Hepatocyte (in vitro differentiated cells): ENCODE measurements around the gene LVRN. TPM values are rescaled to one million over a fixed set of nuclear protein-coding genes. Genes with fewer than 3 reads are reported as not detected.

Source experiments
- DNase-seq: peaks from one replicate; pipeline ENCODE4 v3.0.0-alpha.2; 2016; ENCODE audit warnings: low spot score
- H2AFZ ChIP-seq: fragments of 200-600 bp; sonication (generic); 2 replicates; pipeline ENCODE4 v1.6.0; 2016; ENCODE audit warnings: antibody characterized with exemption, mild to moderate bottlenecking
- H3K27ac ChIP-seq: fragments of 200-600 bp; sonication (generic); 2 replicates; pipeline ENCODE4 v1.5.1; 2016; ENCODE audit warnings: mild to moderate bottlenecking
- H3K27me3 ChIP-seq: fragments of 200-600 bp; sonication (generic); 2 replicates; pipeline ENCODE4 v1.6.1; 2016
- H3K36me3 ChIP-seq: fragments of 200-600 bp; sonication (generic); replicated peaks from 2 replicates; pipeline ENCODE4 v1.5.1; 2016; ENCODE audit warnings: low read depth; ENCODE audit not compliant: insufficient read depth
- H3K4me1 ChIP-seq: fragments of 200-600 bp; sonication (generic); 2 replicates; pipeline ENCODE4 v1.5.1; 2016; ENCODE audit warnings: mild to moderate bottlenecking, moderate library complexity; ENCODE audit not compliant: insufficient read depth
- H3K4me2 ChIP-seq: fragments of 200-600 bp; sonication (generic); 2 replicates; pipeline ENCODE4 v1.6.0; 2016
- H3K4me3 ChIP-seq: fragments of 200-600 bp; sonication (generic); 2 replicates; pipeline ENCODE4 v1.5.1; 2016; ENCODE audit warnings: mild to moderate bottlenecking
- H3K79me2 ChIP-seq: fragments of 200-600 bp; sonication (generic); 2 replicates; pipeline ENCODE4 v1.6.0; 2017; ENCODE audit warnings: mild to moderate bottlenecking
- H3K9me2 ChIP-seq: fragments of 200-600 bp; sonication (generic); replicated peaks from 2 replicates; pipeline ENCODE4 v1.6.0; 2017; ENCODE audit warnings: mild to moderate bottlenecking; ENCODE audit not compliant: insufficient read depth
- H3K9me3 ChIP-seq: fragments of 200-600 bp; sonication (generic); 2 replicates; pipeline ENCODE4 v1.5.1; 2016; ENCODE audit warnings: low read depth, mild to moderate bottlenecking
- H4K20me1 ChIP-seq: fragments of 200-600 bp; sonication (generic); 2 replicates; pipeline ENCODE4 v1.6.0; 2016; ENCODE audit warnings: mild to moderate bottlenecking; ENCODE audit not compliant: insufficient read depth, poor library complexity, severe bottlenecking
- EZH2 ChIP-seq: fragments of 200-600 bp; sonication (generic); IDR thresholded peaks from 2 replicates; pipeline ENCODE4 v1.6.1; 2016; ENCODE audit warnings: antibody characterized with exemption, mild to moderate bottlenecking, borderline replicate concordance
- EZH2phosphoT487 ChIP-seq: fragments of 200-600 bp; sonication (generic); IDR thresholded peaks from one replicate; pipeline ENCODE4 v1.6.1; 2018; ENCODE audit warnings: antibody characterized with exemption, mild to moderate bottlenecking, low read depth, moderate library complexity; ENCODE audit not compliant: unreplicated experiment, severe bottlenecking
- WGBS: methylation state at CpG from one replicate; pipeline ENCODE4 v1.1.6; 2016; ENCODE audit warnings: low lambda C conversion rate; ENCODE audit errors: missing lambda C conversion rate; 5-methylcytosine and 5-hydroxymethylcytosine counted together
- polyA plus RNA-seq: library from polyadenylated mRNA; unstranded; fragments of >200 nt; fragmentation: Nextera tagmentation; extraction: Ambion mirVana; gene quantifications from 2 replicates; pipeline ENCODE4 v1.2.1, GENCODE V29; 2016
- total RNA-seq: library from RNA; depleted of rRNA; stranded (reverse); fragments of >200 nt; gene quantifications from 2 replicates; pipeline ENCODE4 v1.2.3, GENCODE V29; 2014
- TF ChIP-seq, protein P1 (sequence below): fragments of 200-600 bp; sonication (generic); IDR thresholded peaks from 2 replicates; pipeline ENCODE4 v1.5.1; 2016; ENCODE audit warnings: antibody characterized with exemption, mild to moderate bottlenecking; ENCODE audit not compliant: poor library complexity

LVRN gene
- total and polyA plus RNA-seq, 2 experiments from 2014 or later, result 0.43 TPM; not detected in 1

DNA sequence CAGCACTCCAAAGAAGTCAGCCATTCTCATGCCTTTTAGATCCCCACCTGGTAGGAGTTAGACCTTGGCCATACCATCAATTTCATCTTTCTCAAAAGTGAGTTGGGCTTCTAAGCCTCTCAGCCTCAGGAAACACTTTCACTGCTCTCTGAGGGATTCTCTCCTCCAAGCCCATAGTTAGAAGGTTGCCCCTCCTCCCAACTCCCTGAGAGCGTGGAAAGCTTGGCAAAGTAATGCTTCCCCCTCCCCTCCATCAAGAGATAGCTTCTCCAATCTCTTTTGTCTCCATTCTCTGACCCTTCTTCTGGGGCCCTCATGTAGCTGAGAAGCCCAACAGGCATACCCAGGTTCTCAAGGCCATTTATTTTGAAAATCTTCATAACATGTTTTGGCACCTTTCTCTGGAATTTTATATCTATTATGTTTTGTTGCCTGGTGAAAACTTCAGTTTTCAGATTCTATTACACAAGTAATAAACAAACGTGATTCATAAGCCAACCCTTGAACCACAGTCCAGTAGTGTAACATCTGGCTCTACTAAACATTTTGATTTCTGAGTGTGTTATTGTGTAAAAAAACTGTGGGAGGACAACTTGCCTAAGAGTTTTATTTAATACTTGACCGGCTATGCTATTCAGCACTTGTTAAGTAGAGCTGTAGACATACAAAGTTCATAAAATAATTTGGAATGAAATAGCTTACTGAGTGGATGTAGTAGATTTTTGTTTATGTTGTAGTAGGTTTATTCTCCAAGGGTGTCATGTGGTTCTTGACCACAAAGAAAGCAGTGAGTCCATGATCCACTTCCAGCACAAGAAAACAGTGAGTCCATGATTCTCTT, 17.1 kb downstream of the LVRN start:
- no peaks in the 10 kb centered on the region for H3K9me3 ChIP-seq
- WGBS, result 77% methylated on average over 3 of the region's 3 CpGs
- no peaks in the 10 kb centered on the region for H3K36me3 ChIP-seq
- DNase-seq, result no peak
- no peak overlapping the region for H2AFZ ChIP-seq
- no peaks in the 10 kb centered on the region for H3K79me2 ChIP-seq
- H3K4me3 ChIP-seq, result no peak overlapping the region
- TF ChIP-seq, protein P1, sequence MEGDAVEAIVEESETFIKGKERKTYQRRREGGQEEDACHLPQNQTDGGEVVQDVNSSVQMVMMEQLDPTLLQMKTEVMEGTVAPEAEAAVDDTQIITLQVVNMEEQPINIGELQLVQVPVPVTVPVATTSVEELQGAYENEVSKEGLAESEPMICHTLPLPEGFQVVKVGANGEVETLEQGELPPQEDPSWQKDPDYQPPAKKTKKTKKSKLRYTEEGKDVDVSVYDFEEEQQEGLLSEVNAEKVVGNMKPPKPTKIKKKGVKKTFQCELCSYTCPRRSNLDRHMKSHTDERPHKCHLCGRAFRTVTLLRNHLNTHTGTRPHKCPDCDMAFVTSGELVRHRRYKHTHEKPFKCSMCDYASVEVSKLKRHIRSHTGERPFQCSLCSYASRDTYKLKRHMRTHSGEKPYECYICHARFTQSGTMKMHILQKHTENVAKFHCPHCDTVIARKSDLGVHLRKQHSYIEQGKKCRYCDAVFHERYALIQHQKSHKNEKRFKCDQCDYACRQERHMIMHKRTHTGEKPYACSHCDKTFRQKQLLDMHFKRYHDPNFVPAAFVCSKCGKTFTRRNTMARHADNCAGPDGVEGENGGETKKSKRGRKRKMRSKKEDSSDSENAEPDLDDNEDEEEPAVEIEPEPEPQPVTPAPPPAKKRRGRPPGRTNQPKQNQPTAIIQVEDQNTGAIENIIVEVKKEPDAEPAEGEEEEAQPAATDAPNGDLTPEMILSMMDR, result no peak
- TF ChIP-seq EZH2 (no peak), EZH2phosphoT487 (no peak)
- no peak overlapping the region for H3K4me2 ChIP-seq
- peaks cover 4% of the 10 kb centered on the region for H3K4me1 ChIP-seq
- no peaks in the 10 kb centered on the region for H4K20me1 ChIP-seq
- peak overlapping the region; percentile 6 for H3K27ac ChIP-seq
- H3K27me3 ChIP-seq, result no peaks in the 10 kb centered on the region
- H3K9me2 ChIP-seq, result no peaks in the 10 kb centered on the region

DNA sequence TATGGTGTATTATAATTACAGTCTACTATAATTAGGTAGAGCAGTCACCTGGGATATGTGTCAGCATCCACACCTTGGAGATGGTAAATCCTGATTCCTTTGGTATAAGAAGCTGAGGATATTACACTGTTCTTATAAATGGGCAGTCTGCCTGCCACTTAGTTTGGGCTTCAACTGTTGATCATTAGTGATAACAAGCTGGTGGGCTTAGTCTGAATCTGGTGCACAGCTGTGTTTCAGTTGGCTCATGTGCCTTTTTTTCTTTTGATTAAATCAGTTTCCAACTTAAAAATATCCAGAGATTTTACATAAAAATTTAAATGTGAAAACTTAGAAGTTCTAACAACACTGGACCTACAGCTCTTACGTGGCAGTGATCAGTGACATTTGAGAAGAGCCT, 21.2 kb downstream of the LVRN start:
- no peak for TF ChIP-seq EZH2
- TF ChIP-seq, protein P1, result no peak
- TF ChIP-seq EZH2phosphoT487, result no peak
- H2AFZ ChIP-seq, result no peak overlapping the region
- WGBS, result 84% methylated on average over 1 of the region's 1 CpG

DNA sequence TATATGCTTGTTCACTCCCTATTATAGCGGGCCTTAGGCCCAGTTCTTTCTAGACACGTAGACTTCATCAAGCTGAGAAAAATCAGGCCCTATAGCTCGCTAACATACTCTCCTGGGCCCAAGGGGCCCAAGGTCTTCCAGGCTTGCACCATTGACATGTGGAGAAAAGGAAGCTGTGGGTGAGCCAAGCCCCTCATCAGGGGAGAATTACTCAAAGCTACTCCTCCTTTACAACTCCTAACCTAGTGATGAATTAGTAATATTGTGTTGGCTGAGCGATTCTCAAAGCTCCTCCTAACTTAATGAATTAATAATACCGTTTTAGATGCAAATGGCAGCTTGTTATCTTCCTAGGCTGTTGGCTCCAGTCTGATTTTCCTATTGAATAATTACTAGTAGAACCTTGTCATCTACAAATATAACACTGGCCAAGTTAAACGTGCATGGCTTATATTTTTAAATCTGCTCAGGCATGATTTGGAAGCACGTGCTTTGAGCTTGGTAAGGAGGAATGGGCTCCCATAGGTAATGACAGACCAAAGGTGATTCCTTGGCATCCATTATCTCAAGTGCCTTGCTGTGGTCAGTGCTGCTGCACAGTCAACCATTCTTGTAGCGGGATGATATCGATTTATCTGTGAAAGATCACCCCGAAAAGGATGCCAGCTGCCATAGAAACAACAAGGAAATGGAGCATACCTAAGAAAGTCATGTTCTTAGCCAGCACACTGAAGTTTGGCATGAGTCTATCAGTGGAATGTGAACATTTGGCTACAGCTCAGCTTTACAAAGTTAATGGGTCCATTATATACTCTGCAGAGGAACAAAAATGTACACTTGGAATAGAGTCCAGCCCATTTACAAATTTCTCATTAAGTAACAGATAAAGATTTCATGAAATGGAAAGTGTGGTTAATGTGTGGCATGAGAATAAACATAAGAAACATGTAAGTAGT, 23.8 kb downstream of the LVRN start:
- H3K9me3 ChIP-seq, result no peaks in the 10 kb centered on the region
- TF ChIP-seq EZH2phosphoT487 (no peak), EZH2 (no peak)
- TF ChIP-seq, protein P1, result no peak
- H3K27ac ChIP-seq, result no peak overlapping the region
- H4K20me1 ChIP-seq, result no peaks in the 10 kb centered on the region
- no peaks in the 10 kb centered on the region for H3K27me3 ChIP-seq
- no peaks in the 10 kb centered on the region for H3K79me2 ChIP-seq
- H2AFZ ChIP-seq, result no peak overlapping the region
- no peaks in the 10 kb centered on the region for H3K36me3 ChIP-seq
- H3K9me2 ChIP-seq, result no peaks in the 10 kb centered on the region
- peak overlapping the region; percentile 15 for H3K4me2 ChIP-seq
- H3K4me1 ChIP-seq, result no peaks in the 10 kb centered on the region
- no peak for DNase-seq
- 85% methylated on average over 10 of the region's 10 CpGs for WGBS
- no peak overlapping the region for H3K4me3 ChIP-seq

More for the DNA sequence above, 21.2 kb downstream of the LVRN start:
- no peak for DNase-seq
- H4K20me1 ChIP-seq, result no peaks in the 10 kb centered on the region
- no peak overlapping the region for H3K4me3 ChIP-seq
- H3K27ac ChIP-seq, result no peak overlapping the region
- H3K4me2 ChIP-seq, result no peak overlapping the region
- no peaks in the 10 kb centered on the region for H3K9me2 ChIP-seq
- H3K9me3 ChIP-seq, result no peaks in the 10 kb centered on the region
- H3K27me3 ChIP-seq, result no peaks in the 10 kb centered on the region
- H3K36me3 ChIP-seq, result no peaks in the 10 kb centered on the region
- H3K79me2 ChIP-seq, result no peaks in the 10 kb centered on the region
- H3K4me1 ChIP-seq, result no peaks in the 10 kb centered on the region
